Bronchial smooth muscle cell (primary cell): ENCODE results near the gene ZBTB33. TPM values are rescaled to one million over a fixed set of nuclear protein-coding genes. Genes with fewer than 3 reads are reported as not detected.

Experiments used
- total RNA-seq: library from RNA; depleted of rRNA; stranded (reverse); fragments of >200 nt; gene quantifications from 2 replicates; pipeline ENCODE4 v1.2.1, GENCODE V29; 2014

ZBTB33 gene
- 6.2 and 8.0 TPM in 2 replicates for total RNA-seq

GRCh38 chrX:120250522-120251271, at the start of gene ZBTB33:
Gene ZBTB33, plus strand, starts transcription at chrX:120250812. Its CDS starts 2,604 bp downstream, at chrX:120253416.

Other genes starting within 250 kb of the ZBTB33 start
- gene RHOXF2B, start 173.1 kb upstream of the ZBTB33 start, total RNA-seq, result not detected in 2 replicates
- not detected in 2 replicates for gene RHOXF1, start 134.9 kb upstream of the ZBTB33 start, total RNA-seq
- gene RHOXF2, start 92.2 kb upstream of the ZBTB33 start, total RNA-seq, result not detected in 2 replicates
- gene TMEM255A, start 60.6 kb downstream of the ZBTB33 start, total RNA-seq, result not detected in 2 replicates
- gene ATP1B4, start 111.3 kb downstream of the ZBTB33 start, total RNA-seq, result not detected in 2 replicates
- gene LAMP2, start 218.5 kb downstream of the ZBTB33 start, total RNA-seq, result 130 and 137 TPM in 2 replicates